ENCODE measurements around the gene GREB1. TPM values are rescaled to one million over a fixed set of nuclear protein-coding genes. Genes with fewer than 3 reads are reported as not detected.

GREB1 gene
- total RNA-seq, 1 donor from 2014 or later, result 30.8 TPM

DNA sequence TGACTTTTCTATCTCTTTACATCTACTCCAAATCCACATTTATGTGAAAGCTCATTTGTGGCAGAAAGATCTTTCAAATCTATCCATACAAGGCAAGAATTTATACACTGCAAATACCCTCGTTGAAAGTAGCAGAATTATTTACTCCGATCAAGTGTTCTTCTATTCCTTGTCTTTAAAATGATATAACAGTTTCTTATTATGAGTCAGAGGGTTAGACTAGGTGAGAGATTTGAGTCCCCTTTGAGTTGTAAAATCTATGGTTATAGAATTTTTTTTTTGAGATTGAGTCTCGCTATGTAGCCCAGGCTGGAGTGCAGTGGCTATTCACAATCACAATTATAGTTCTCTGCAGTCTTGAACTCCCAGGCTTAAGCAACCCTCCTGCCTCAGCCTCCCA lies 5.6 kb upstream of the GREB1 start:
- no peak for TF ChIP-seq EZH2phosphoT487 (IDR thresholded peaks at IDR 0.05)
- TF ChIP-seq EZH2 (IDR thresholded peaks at IDR 0.05), result no peak
- TF ChIP-seq, protein P1, sequence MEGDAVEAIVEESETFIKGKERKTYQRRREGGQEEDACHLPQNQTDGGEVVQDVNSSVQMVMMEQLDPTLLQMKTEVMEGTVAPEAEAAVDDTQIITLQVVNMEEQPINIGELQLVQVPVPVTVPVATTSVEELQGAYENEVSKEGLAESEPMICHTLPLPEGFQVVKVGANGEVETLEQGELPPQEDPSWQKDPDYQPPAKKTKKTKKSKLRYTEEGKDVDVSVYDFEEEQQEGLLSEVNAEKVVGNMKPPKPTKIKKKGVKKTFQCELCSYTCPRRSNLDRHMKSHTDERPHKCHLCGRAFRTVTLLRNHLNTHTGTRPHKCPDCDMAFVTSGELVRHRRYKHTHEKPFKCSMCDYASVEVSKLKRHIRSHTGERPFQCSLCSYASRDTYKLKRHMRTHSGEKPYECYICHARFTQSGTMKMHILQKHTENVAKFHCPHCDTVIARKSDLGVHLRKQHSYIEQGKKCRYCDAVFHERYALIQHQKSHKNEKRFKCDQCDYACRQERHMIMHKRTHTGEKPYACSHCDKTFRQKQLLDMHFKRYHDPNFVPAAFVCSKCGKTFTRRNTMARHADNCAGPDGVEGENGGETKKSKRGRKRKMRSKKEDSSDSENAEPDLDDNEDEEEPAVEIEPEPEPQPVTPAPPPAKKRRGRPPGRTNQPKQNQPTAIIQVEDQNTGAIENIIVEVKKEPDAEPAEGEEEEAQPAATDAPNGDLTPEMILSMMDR (IDR thresholded peaks at IDR 0.05), result no peak
- DNase-seq (ENCODE audit: low spot score), result no peak
- no peaks in the 10 kb centered on the region for H3K4me1 ChIP-seq
- H3K4me2 ChIP-seq, result no peak overlapping the region
- H3K4me1 Mint-ChIP-seq, result peaks cover 22% of the 10 kb centered on the region
- H3K27me3 Mint-ChIP-seq (ENCODE audit: insufficient read depth, low read depth), result no peaks in the 10 kb centered on the region
- peaks cover 17% of the 10 kb centered on the region for H3K9me3 Mint-ChIP-seq
- H2AFZ ChIP-seq (replicated peaks), result no peak overlapping the region
- H3K36me3 ChIP-seq, result no peaks in the 10 kb centered on the region
- no peaks in the 10 kb centered on the region for H3K27me3 ChIP-seq
- peaks cover 70% of the 10 kb centered on the region for H3K79me2 ChIP-seq (ENCODE audit: low read depth)
- peaks cover 65% of the 10 kb centered on the region for H3K36me3 Mint-ChIP-seq
- no peak overlapping the region for H3K4me3 ChIP-seq
- no peaks in the 10 kb centered on the region for H3F3A ChIP-seq (ENCODE audit: low read depth)
- H3K4me3 Mint-ChIP-seq, result no peak overlapping the region
- H3K27ac Mint-ChIP-seq, result no peak overlapping the region
- H3K27ac ChIP-seq, result no peak overlapping the region
- no peak overlapping the region for H3K9ac ChIP-seq
- H4K20me1 ChIP-seq (ENCODE audit: low read depth), result peaks cover 28% of the 10 kb centered on the region
- no peaks in the 10 kb centered on the region for H3K9me3 ChIP-seq (ENCODE audit: low read depth)

GRCh38 chr2:11530864-11531465 lies 2.9 kb upstream of the GREB1 start:
- Mint-ChIP-seq H3K27ac (no peak overlapping the region), H3K36me3 (peaks cover 61% of the 10 kb centered on the region), H3K4me1 (peaks cover 35% of the 10 kb centered on the region), H3K9me3 (peaks cover 8% of the 10 kb centered on the region), H3K27me3 (ENCODE audit: insufficient read depth, low read depth) (no peaks in the 10 kb centered on the region), H3K4me3 (no peak overlapping the region)
- Histone ChIP-seq H3K4me1 (no peaks in the 10 kb centered on the region), H3K4me3 (no peak overlapping the region), H4K20me1 (ENCODE audit: low read depth) (peaks cover 39% of the 10 kb centered on the region), H3K36me3 (no peaks in the 10 kb centered on the region), H3K27me3 (no peaks in the 10 kb centered on the region), H3K79me2 (ENCODE audit: low read depth) (peaks cover 56% of the 10 kb centered on the region), H3K4me2 (no peak overlapping the region), H3K9ac (no peak overlapping the region), H3K27ac (no peak overlapping the region), H3F3A (ENCODE audit: low read depth) (no peaks in the 10 kb centered on the region), H3K9me3 (ENCODE audit: low read depth) (no peaks in the 10 kb centered on the region), H2AFZ (replicated peaks) (no peak overlapping the region)
- DNase-seq (ENCODE audit: low spot score), result no peak
- TF ChIP-seq, protein P1 (IDR thresholded peaks at IDR 0.05), result no peak
- no peak for TF ChIP-seq EZH2phosphoT487 (IDR thresholded peaks at IDR 0.05)
- TF ChIP-seq EZH2 (IDR thresholded peaks at IDR 0.05), result no peak

DNA sequence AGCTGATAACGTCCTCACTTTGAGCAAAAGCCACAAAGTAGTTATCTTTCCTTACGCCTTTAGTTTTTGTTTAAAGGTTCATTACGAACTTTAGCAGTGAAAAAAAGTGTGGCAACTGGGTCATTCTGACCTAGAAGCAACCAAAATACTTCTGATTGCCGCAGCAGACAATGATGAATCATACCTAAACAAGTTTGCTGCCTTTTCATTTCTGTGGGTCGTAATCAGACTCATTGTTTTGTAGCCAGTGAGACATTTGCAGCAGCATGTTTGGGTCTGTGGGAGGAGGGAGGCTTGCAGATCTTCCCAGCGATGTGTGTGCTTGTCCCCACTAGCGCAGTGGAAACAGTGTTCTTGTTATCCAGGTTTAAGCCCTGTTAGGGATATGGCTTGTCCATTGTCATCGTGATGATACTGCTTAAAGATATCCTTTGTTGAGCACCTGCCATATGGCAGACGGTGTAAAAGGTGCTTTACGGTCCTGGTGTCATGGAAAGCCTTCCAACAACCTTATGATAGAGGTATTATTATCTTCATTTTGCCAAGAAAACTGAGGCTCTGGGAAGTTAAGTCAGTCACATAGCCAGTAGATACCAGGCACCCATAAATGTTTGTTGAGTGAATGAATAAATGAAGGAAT lies 1.3 kb upstream of the GREB1 start:
- H3K4me2 ChIP-seq, result no peak overlapping the region
- Mint-ChIP-seq H3K4me1 (peaks cover 37% of the 10 kb centered on the region), H3K36me3 (peaks cover 51% of the 10 kb centered on the region), H3K4me3 (no peak overlapping the region), H3K27ac (no peak overlapping the region), H3K9me3 (no peaks in the 10 kb centered on the region), H3K27me3 (ENCODE audit: insufficient read depth, low read depth) (no peaks in the 10 kb centered on the region)
- H3K9me3 ChIP-seq (ENCODE audit: low read depth), result no peaks in the 10 kb centered on the region
- no peak overlapping the region for H3K4me3 ChIP-seq
- peaks cover 49% of the 10 kb centered on the region for H4K20me1 ChIP-seq (ENCODE audit: low read depth)
- H3K27ac ChIP-seq, result no peak overlapping the region
- H3K27me3 ChIP-seq, result no peaks in the 10 kb centered on the region
- DNase-seq (ENCODE audit: low spot score), result no peak
- no peaks in the 10 kb centered on the region for H3F3A ChIP-seq (ENCODE audit: low read depth)
- peaks cover 51% of the 10 kb centered on the region for H3K79me2 ChIP-seq (ENCODE audit: low read depth)
- no peaks in the 10 kb centered on the region for H3K36me3 ChIP-seq
- H2AFZ ChIP-seq (replicated peaks), result no peak overlapping the region
- H3K9ac ChIP-seq, result no peak overlapping the region
- TF ChIP-seq, protein P1 (IDR thresholded peaks at IDR 0.05), result no peak
- TF ChIP-seq EZH2phosphoT487 (IDR thresholded peaks at IDR 0.05) (no peak), EZH2 (IDR thresholded peaks at IDR 0.05) (no peak)
- no peaks in the 10 kb centered on the region for H3K4me1 ChIP-seq
